C4-2B (cell line): Measurements from ENCODE around the gene GTSF1L.

Experiments
- ZFX ChIP-seq: fragments of 450-650 bp; IDR thresholded peaks from 2 replicates; pipeline ENCODE4 v1.6.1; 2017
- TF ChIP-seq, protein P1 (sequence below): fragments of 450-650 bp; conservative IDR thresholded peaks from 2 replicates; pipeline ENCODE4 v1.5.1; 2017; ENCODE audit warnings: mild to moderate bottlenecking

DNA sequence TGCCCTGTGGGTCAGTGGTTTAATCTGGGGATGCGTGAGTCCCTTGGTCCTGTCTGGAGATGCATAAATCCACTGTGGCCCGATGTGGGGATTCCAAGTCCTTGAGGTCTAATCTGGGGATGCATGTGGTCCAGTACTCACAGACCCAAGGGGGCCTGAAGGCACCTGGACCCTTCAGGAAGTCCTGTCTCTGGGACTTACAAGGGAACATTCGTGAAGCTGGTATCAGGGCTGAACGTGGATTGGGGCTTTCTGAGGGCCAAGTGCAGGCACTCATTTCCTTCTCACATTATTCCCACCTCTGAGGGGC, 25.2 kb upstream of the GTSF1L start:
- TF ChIP-seq, protein P1, sequence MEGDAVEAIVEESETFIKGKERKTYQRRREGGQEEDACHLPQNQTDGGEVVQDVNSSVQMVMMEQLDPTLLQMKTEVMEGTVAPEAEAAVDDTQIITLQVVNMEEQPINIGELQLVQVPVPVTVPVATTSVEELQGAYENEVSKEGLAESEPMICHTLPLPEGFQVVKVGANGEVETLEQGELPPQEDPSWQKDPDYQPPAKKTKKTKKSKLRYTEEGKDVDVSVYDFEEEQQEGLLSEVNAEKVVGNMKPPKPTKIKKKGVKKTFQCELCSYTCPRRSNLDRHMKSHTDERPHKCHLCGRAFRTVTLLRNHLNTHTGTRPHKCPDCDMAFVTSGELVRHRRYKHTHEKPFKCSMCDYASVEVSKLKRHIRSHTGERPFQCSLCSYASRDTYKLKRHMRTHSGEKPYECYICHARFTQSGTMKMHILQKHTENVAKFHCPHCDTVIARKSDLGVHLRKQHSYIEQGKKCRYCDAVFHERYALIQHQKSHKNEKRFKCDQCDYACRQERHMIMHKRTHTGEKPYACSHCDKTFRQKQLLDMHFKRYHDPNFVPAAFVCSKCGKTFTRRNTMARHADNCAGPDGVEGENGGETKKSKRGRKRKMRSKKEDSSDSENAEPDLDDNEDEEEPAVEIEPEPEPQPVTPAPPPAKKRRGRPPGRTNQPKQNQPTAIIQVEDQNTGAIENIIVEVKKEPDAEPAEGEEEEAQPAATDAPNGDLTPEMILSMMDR, result no peak
- TF ChIP-seq ZFX, result no peak
